Thoracic aorta (tissue), 2 donors: Measurements from ENCODE around the gene TRMO. TPM values are rescaled to one million over a fixed set of nuclear protein-coding genes. Genes with fewer than 3 reads are reported as not detected.
"Not testable (repeated sequence)": the region's sequence is repeated elsewhere in the genome, so short reads cannot be mapped to it uniquely, and the experiment has no call there.

ENCODE experiments used
- ATAC-seq: fragments of 150-250 bp; one replicate; pipeline ENCODE4 v1.8.0; 2017; ENCODE audit warnings: low read depth; ENCODE audit not compliant: insufficient number of reproducible peaks, low FRiP score
- DNase-seq: peaks from one replicate; pipeline ENCODE4 v3.0.0-alpha.2; 2020; ENCODE audit warnings: low spot score
- H3K27ac ChIP-seq, 2 donors: fragments of 200-600 bp; sonication (generic); 1 replicate in 1 of 2; 2 replicates in 1 of 2; pipeline ENCODE4 v1.5.1; 2016; ENCODE audit warnings: mild to moderate bottlenecking in 2 of 2, moderate library complexity in 2 of 2
- H3K27me3 ChIP-seq: fragments of 200-600 bp; sonication (generic); replicated peaks from 2 replicates; pipeline ENCODE4 v1.6.0; 2016; ENCODE audit warnings: mild to moderate bottlenecking; ENCODE audit not compliant: insufficient read depth
- H3K36me3 ChIP-seq: fragments of 200-600 bp; sonication (generic); one replicate; pipeline ENCODE4 v1.5.1; 2016
- H3K4me1 ChIP-seq, 2 donors: fragments of 200-600 bp; sonication (generic); 1 replicate in 1 of 2; 2 replicates in 1 of 2; pipeline versions ENCODE4 v1.5.1 to v1.6.0; 2016; ENCODE audit warnings: low read depth in 2 of 2, mild to moderate bottlenecking in 1 of 2; ENCODE audit not compliant: control insufficient read depth in 1 of 2
- H3K4me3 ChIP-seq: fragments of 200-600 bp; sonication (generic); 2 replicates; pipeline ENCODE4 v1.5.1; 2016; ENCODE audit warnings: mild to moderate bottlenecking
- H3K9me3 ChIP-seq: fragments of 200-600 bp; sonication (generic); 2 replicates; pipeline ENCODE4 v1.5.1; 2016
- CTCF ChIP-seq: fragments of 200-600 bp; sonication (generic); IDR thresholded peaks from one replicate; pipeline ENCODE4 v1.5.1; 2019; ENCODE audit warnings: antibody characterized with exemption
- total RNA-seq, 2 donors: library from RNA; depleted of rRNA; stranded (reverse); fragments of >200 nt; gene quantifications; one replicate each; pipeline versions ENCODE4 v1.1.0 to v1.2.3, GENCODE V29; 2016

Gene TRMO
- total RNA-seq, 2 donors from 2014 or later: 22.2 to 28.6 TPM

- Histone ChIP-seq H3K4me3 (no peak overlapping the region), H3K9me3 (no peaks in the 10 kb centered on the region), H3K27me3 (no peaks in the 10 kb centered on the region), H3K4me1 (no peaks in the 10 kb centered on the region), H3K36me3 (no peaks in the 10 kb centered on the region), H3K27ac (no peak overlapping the region)
- TF ChIP-seq CTCF: no peak
- no peak for ATAC-seq
- DNase-seq: no peak
Observed at GRCh38 chr9:97958812-97959511, 36.7 kb upstream of the TRMO start.

DNA sequence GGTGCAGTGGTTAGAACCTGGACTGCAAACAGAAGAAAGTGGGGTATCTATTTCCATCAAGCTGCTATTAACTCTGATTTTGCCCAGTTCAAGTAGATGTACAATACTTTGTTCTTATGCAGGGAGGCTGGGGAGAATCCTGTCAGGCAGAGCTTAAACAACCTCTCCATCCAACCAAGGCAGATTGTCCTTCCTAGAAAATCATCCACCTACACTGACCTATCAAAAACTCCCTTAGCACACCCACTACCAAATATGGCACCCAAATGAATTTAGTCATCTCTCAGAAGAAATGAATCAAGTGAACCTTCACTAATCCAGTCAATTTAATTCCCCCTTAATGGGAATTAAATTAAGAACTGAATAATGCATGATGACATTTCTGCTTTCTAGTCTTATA lies 34.0 kb upstream of the TRMO start:
- no peak for ATAC-seq
- H3K27me3 ChIP-seq: no peaks in the 10 kb centered on the region
- no peak for TF ChIP-seq CTCF
- no peak overlapping the region for H3K27ac ChIP-seq
- DNase-seq: no peak
- no peak overlapping the region for H3K4me3 ChIP-seq
- H3K4me1 ChIP-seq: no peaks in the 10 kb centered on the region
- H3K36me3 ChIP-seq: no peaks in the 10 kb centered on the region
- H3K9me3 ChIP-seq: no peaks in the 10 kb centered on the region

DNA sequence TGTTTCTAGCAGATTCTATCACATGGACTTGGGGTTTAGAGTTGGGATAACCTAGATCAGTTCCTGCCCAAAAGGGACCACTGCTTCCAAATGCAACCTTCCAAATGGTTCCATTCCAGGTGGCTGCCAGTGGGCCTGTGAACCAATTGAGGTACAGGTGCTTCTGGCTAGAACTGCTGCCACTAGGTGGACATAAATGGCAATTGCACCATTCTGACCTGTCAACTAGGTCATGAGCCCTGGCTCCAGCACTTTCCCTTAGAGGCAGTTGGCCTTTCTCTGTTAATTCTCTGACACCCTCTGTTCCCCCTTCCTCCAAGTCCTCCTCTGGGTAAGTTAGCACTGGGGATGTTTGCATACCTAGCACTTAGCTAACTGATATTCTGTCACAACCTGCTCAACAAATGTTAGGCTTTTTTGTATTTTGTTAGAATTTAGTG lies 32.3 kb upstream of the TRMO start:
- ATAC-seq (no peak), DNase-seq (no peak)
- no peak overlapping the region for H3K27ac ChIP-seq
- no peak overlapping the region for H3K4me3 ChIP-seq
- TF ChIP-seq CTCF: peak; percentile 11
- no peaks in the 10 kb centered on the region for H3K4me1 ChIP-seq
- no peaks in the 10 kb centered on the region for H3K36me3 ChIP-seq
- no peaks in the 10 kb centered on the region for H3K27me3 ChIP-seq
- H3K9me3 ChIP-seq: no peaks in the 10 kb centered on the region

DNA sequence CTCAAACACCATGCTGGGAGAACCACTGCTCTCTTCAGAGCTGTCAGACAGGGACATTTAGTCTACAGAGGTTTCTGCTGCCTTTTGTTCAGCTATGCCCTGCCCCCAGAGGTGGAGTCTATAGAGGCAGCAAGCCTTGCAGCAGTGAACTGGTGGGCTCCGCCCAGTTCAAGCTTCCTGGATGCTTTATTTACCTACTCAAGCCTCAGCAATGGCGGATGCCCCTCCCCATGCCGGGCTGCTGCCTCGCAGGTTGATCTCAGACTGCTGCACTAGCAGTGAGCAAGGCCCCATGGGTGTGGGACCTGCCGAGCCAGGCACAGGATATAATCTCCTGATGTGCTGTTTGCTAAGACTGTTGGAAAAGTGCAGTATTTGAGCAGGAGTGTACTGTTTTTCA lies 28.6 kb upstream of the TRMO start:
- not testable (repeated sequence) for H3K9me3 ChIP-seq, H3K36me3 ChIP-seq, H3K4me3 ChIP-seq, ATAC-seq, H3K27ac ChIP-seq, H3K4me1 ChIP-seq, H3K27me3 ChIP-seq, DNase-seq

GRCh38 chr9:97947094-97947493 lies 24.8 kb upstream of the TRMO start:
- H3K4me1 ChIP-seq, H3K9me3 ChIP-seq, H3K36me3 ChIP-seq, DNase-seq, H3K27me3 ChIP-seq, H3K27ac ChIP-seq, H3K4me3 ChIP-seq, ATAC-seq: not testable (repeated sequence)

GRCh38 chr9:97945470-97945869 lies 23.2 kb upstream of the TRMO start:
- not testable (repeated sequence) for H3K9me3 ChIP-seq, H3K27me3 ChIP-seq, H3K36me3 ChIP-seq, H3K4me1 ChIP-seq, ATAC-seq, H3K4me3 ChIP-seq, DNase-seq, H3K27ac ChIP-seq

DNA sequence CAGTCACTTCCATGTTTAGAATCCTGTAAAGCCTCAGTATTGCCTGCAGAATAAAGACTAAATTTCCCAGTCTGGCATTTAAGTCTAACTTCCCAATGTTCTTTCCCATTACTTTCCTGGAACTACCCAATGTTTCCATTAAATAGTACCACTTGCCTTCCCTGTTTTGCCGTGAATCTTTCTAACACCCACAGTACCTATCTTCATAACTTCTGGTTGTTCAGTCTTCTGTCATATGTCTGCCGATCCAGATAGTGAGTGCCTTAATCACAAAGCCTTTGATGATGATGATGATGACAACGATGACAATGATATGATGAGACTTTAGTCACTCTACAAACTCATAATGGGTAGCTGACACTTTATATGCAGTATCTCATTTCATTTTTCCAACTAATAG lies 22.3 kb upstream of the TRMO start:
- no peak for ATAC-seq

More for the DNA sequence above, 22.3 kb upstream of the TRMO start:
- TF ChIP-seq CTCF: no peak
- DNase-seq: no peak
- Histone ChIP-seq H3K27me3 (no peaks in the 10 kb centered on the region), H3K4me1 (no peaks in the 10 kb centered on the region), H3K36me3 (no peaks in the 10 kb centered on the region), H3K4me3 (no peak overlapping the region), H3K27ac (no peak overlapping the region), H3K9me3 (no peaks in the 10 kb centered on the region)
